Neural progenitor cell (in vitro differentiated cells): ENCODE results near the gene CD33.

Experiments used
- EZH2 ChIP-seq: fragments of 200-600 bp; sonication (generic); IDR thresholded peaks from 2 replicates; pipeline ENCODE4 v1.6.1; 2017; ENCODE audit warnings: antibody characterized with exemption, mild to moderate bottlenecking, moderate library complexity
- EZH2phosphoT487 ChIP-seq: fragments of 200-600 bp; sonication (generic); IDR thresholded peaks from 2 replicates; pipeline ENCODE4 v1.6.1; 2017; ENCODE audit warnings: antibody characterized with exemption
- TF ChIP-seq, protein P1 (sequence below): fragments of 200-600 bp; sonication (generic); IDR thresholded peaks from 2 replicates; pipeline ENCODE4 v1.5.1; 2017; ENCODE audit warnings: antibody characterized with exemption, mild to moderate bottlenecking

DNA sequence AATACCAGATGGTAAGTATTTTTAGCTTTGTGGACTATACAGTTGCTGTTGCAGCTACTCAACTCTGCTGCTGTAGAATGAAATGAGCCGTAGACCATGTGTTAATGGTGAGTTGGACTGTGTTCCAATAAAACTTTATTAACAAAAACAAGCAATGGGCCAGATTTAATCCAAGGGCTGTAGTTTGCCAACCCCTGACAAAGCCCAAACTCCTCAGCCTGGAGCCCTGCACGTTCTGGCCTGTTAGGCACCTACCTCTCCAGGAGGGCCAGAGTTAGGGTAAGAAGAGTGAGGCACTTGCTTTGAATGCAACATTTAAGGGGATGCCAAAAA is 36.7 kb upstream of the CD33 start:
- TF ChIP-seq, protein P1, sequence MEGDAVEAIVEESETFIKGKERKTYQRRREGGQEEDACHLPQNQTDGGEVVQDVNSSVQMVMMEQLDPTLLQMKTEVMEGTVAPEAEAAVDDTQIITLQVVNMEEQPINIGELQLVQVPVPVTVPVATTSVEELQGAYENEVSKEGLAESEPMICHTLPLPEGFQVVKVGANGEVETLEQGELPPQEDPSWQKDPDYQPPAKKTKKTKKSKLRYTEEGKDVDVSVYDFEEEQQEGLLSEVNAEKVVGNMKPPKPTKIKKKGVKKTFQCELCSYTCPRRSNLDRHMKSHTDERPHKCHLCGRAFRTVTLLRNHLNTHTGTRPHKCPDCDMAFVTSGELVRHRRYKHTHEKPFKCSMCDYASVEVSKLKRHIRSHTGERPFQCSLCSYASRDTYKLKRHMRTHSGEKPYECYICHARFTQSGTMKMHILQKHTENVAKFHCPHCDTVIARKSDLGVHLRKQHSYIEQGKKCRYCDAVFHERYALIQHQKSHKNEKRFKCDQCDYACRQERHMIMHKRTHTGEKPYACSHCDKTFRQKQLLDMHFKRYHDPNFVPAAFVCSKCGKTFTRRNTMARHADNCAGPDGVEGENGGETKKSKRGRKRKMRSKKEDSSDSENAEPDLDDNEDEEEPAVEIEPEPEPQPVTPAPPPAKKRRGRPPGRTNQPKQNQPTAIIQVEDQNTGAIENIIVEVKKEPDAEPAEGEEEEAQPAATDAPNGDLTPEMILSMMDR, result no peak
- TF ChIP-seq EZH2phosphoT487 (no peak), EZH2 (no peak)
